ENCODE measurements around the gene RNF181.

RNF181 gene

GRCh38 chr2:85560812-85561279, 34.7 kb upstream of the RNF181 start:
- H3K4me3 ChIP-seq (ENCODE audit: low read depth, low read length): peak overlapping the region; percentile 72
- TF ChIP-seq CTCF (IDR thresholded peaks at IDR 0.05; ENCODE audit: low read depth, low read length): no peak

DNA sequence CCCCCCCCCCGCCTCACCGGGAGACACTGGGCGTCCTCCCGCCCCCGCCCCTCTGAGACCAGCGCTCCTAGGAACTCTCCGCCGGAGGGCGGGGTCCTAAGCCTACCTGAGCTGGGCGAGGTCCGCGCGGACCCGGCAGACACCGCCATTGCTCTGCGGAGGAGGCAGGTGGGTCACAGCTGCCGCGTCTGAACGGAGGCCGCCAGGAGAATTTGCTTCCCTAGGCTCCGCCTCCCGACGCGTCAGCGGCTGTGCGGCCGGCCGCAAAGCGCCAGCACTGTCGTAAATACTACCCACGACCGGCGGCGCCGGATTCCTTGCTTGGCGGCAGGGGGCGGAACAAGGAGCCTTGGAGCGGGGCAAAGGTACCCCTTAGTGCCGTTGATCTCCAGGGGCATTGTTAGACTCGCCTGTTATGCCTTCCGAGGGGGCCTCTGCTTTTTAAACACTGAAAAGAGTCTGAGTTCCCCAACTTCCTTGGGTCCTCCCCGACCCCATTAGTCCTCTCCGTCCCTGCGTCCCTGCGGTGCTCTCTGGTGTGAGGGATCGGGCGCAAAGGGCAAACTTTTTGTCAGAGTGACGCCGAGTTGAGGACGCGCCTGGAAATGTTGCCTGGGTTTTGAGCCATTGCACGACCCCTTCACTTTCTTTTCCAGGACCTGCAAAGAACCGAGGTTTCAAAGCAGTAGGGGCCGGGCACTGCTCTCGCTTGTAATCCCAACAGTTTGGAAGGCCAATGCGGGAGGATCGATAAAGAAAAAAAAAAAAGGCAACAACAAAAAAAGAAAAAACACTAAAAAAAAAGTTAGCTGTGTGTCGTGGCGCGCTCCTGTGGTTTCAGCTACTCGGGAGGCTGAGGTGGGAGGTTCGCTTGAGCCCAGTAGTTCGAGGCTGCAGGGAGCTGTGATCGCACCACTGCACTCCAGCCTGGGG, 34.0 kb upstream of the RNF181 start, which contains the start of gene GGCX:
Gene GGCX, minus strand, starts transcription at position 214 of the 933 bp plus-strand sequence. Its CDS starts 65 bp downstream, at position 149.
- TF ChIP-seq CTCF (IDR thresholded peaks at IDR 0.05; ENCODE audit: low read depth, low read length): no peak
- peak within 1 kb of the TSS; percentile 72 for H3K4me3 ChIP-seq (ENCODE audit: low read depth, low read length)

GRCh38 chr2:85564144-85564563, 31.4 kb upstream of the RNF181 start:
- TF ChIP-seq CTCF (IDR thresholded peaks at IDR 0.05; ENCODE audit: low read depth, low read length): no peak
- H3K4me3 ChIP-seq (ENCODE audit: low read depth, low read length): no peak overlapping the region

GRCh38 chr2:85566265-85566664, 29.3 kb upstream of the RNF181 start:
- no peak for TF ChIP-seq CTCF (IDR thresholded peaks at IDR 0.05; ENCODE audit: low read depth, low read length)
- H3K4me3 ChIP-seq (ENCODE audit: low read depth, low read length): no peak overlapping the region

DNA sequence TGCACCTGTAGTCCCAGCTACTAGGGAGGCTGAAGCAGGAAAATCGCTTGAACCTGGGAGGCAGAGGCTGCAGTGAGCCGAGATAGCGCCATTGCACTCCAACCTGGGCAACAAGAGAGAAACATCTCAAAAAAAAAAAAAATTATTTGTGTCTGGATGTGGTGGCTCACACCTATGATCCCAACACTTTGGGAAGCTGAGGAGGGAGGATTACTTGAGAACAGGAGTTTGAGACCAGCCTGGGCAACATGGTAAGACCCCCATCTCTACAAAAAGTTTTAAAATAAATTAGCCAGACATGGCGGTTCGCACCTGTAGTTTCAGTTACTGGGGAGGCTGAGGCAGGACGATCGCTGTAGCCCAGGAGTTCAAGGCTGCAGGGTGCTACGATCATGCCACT, 19.8 kb upstream of the RNF181 start:
- TF ChIP-seq CTCF (IDR thresholded peaks at IDR 0.05; ENCODE audit: low read depth, low read length): no peak
- no peak overlapping the region for H3K4me3 ChIP-seq (ENCODE audit: low read depth, low read length)

GRCh38 chr2:85577063-85577385, 18.5 kb upstream of the RNF181 start:
- no peak for TF ChIP-seq CTCF (IDR thresholded peaks at IDR 0.05; ENCODE audit: low read depth, low read length)
- H3K4me3 ChIP-seq (ENCODE audit: low read depth, low read length): no peak overlapping the region

Data from WI38 (cell line).